Esophagus squamous epithelium (tissue), 5 donors: ENCODE data around the gene FAM168A. TPM values are rescaled to one million over a fixed set of nuclear protein-coding genes. Genes with fewer than 3 reads are reported as not detected.
A peak's percentile ranks its signal among the peaks of the same experiment; 100 is the strongest.

ENCODE experiments used
- DNase-seq: peaks from one replicate; lab custom pipeline; 2025; lab: John Stamatoyannopoulos, UW
- H3K27ac ChIP-seq, 4 donors: fragments of 200-600 bp; sonication (generic); one replicate each; pipeline ENCODE4 v1.5.1; 2016 to 2019; ENCODE audit warnings: mild to moderate bottlenecking in 1 of 4
- H3K27me3 ChIP-seq, 4 donors: fragments of 200-600 bp; sonication (generic); 1 replicate in 3 of 4; 2 replicates in 1 of 4; pipeline versions ENCODE4 v1.5.1 to v1.6.0; 2017 to 2021; ENCODE audit warnings: antibody characterized with exemption in 1 of 4
- H3K36me3 ChIP-seq, 3 donors: fragments of 200-600 bp; sonication (generic); one replicate each; pipeline ENCODE4 v1.5.1; 2016 to 2019
- H3K4me1 ChIP-seq, 3 donors: fragments of 200-600 bp; sonication (generic); one replicate each; pipeline ENCODE4 v1.5.1; 2017 to 2019
- H3K4me3 ChIP-seq, 4 donors: fragments of 200-600 bp; sonication (generic); 1 replicate in 3 of 4; 2 replicates in 1 of 4; pipeline ENCODE4 v1.5.1; 2016 to 2019; ENCODE audit warnings: mild to moderate bottlenecking in 2 of 4, moderate library complexity in 1 of 4
- H3K9me3 ChIP-seq, 3 donors: fragments of 200-600 bp; sonication (generic); one replicate each; pipeline ENCODE4 v1.5.1; 2016 to 2019
- POLR2A ChIP-seq, 4 donors: fragments of 450-650 bp; IDR thresholded peaks; one replicate each; pipeline ENCODE4 v1.6.1; 2017; ENCODE audit warnings: antibody characterized with exemption in 4 of 4, mild to moderate bottlenecking in 4 of 4, moderate library complexity in 3 of 4
- WGBS, 2 donors: methylation state at CpG; one replicate each; pipeline ENCODE4 v1.1.5; 2018; 5-methylcytosine and 5-hydroxymethylcytosine counted together
- intact Hi-C: fragments of 100-400 bp; cut with DNase I; formaldehyde crosslinking; loops from one replicate; pipeline ENCODE4 v1.15.0; 2022
- total RNA-seq, 4 donors: library from RNA; depleted of rRNA; stranded (reverse); fragments of >200 nt; gene quantifications; one replicate each; pipeline ENCODE4 v1.1.0, GENCODE V29; 2016
- TF ChIP-seq, protein P1 (sequence below), 6 experiments: fragments of 450-650 bp in 4 of 6; fragments of 200-600 bp in 2 of 6; sonication (generic) in 2 of 6; IDR thresholded peaks; one replicate each; pipeline ENCODE4 v1.5.1; 2016 to 2019; ENCODE audit warnings: antibody characterized with exemption in 6 of 6, mild to moderate bottlenecking in 4 of 6, moderate library complexity in 4 of 6
- donor health status: DM: yes; HTN: yes; CAD: no.

The FAM168A gene, protein sequence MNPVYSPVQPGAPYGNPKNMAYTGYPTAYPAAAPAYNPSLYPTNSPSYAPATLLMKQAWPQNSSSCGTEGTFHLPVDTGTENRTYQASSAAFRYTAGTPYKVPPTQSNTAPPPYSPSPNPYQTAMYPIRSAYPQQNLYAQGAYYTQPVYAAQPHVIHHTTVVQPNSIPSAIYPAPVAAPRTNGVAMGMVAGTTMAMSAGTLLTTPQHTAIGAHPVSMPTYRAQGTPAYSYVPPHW
- total RNA-seq, result 10 to 100 TPM in 2 of 4 donors, 1 to 10 TPM in 2; 7.0 to 15.5 (median 12.3) TPM

DNA sequence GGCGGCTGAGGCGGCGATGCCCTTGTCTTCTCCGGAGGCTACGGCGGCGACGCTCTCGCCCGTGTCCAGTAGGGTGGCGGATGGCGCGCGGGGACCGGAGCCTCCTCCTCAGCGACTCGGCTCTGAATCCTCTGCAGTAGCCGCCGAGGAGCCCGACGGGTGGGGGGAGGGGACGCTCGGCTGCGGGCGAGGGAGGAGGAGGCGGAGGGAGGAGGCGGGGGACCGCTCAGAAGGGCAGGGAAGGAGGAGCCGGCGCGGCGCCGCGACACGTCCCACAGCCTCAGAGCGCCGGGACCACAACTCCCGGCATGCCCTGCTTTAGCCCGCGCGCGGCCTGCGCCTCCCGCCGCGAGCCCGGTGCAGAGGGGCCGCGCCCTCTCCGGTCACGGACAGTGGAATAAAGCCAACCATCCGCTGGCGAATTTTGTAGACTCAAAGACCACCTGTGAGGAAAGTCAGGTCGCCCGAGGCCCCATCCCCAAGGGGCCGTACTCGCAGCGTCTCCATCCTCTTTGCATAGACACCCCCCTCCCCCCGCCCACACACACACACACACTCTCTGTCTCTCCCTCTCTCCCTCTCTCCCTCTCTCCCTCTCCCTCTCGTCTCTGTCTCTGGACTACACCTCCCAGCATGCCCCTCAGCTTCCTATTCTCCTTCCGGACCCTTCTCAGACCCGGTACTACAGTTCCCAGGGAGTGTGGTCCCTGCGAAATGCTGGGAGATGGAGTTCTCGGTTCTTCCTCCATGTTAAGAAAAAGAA, at the start of gene FAM168A:
FAM168A (minus strand) TSS at position 157 of the 763 bp plus-strand sequence. CDS start 129,638 bp downstream, outside the sequence.
- peak; percentile 73 for DNase-seq
- Histone ChIP-seq H3K27ac (peak within 1 kb of the TSS; percentile 71 to 93 (median 90)), H3K4me3 (peak within 1 kb of the TSS; percentile 65 to 97 (median 92)), H3K27me3 (no peaks in the 10 kb centered on the region), H3K9me3 (no peaks in the 10 kb centered on the region), H3K4me1 (peaks cover 8 to 33% (median 16%) of the 10 kb centered on the region in 3 donors), H3K36me3 (no peaks in the 10 kb centered on the region)
- peak in 2 of 4 donors; percentile 14 to 63 for TF ChIP-seq POLR2A (IDR thresholded peaks at IDR 0.05)
- TF ChIP-seq, protein P1, sequence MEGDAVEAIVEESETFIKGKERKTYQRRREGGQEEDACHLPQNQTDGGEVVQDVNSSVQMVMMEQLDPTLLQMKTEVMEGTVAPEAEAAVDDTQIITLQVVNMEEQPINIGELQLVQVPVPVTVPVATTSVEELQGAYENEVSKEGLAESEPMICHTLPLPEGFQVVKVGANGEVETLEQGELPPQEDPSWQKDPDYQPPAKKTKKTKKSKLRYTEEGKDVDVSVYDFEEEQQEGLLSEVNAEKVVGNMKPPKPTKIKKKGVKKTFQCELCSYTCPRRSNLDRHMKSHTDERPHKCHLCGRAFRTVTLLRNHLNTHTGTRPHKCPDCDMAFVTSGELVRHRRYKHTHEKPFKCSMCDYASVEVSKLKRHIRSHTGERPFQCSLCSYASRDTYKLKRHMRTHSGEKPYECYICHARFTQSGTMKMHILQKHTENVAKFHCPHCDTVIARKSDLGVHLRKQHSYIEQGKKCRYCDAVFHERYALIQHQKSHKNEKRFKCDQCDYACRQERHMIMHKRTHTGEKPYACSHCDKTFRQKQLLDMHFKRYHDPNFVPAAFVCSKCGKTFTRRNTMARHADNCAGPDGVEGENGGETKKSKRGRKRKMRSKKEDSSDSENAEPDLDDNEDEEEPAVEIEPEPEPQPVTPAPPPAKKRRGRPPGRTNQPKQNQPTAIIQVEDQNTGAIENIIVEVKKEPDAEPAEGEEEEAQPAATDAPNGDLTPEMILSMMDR (IDR thresholded peaks at IDR 0.05), result peak in 3 of 6 experiments; percentile 36 to 47 (median 37)
- intact Hi-C loops, result no loop called here
- 0% methylated on average over 4 to 12 of the region's 64 CpGs for WGBS, 2 donors

DNA sequence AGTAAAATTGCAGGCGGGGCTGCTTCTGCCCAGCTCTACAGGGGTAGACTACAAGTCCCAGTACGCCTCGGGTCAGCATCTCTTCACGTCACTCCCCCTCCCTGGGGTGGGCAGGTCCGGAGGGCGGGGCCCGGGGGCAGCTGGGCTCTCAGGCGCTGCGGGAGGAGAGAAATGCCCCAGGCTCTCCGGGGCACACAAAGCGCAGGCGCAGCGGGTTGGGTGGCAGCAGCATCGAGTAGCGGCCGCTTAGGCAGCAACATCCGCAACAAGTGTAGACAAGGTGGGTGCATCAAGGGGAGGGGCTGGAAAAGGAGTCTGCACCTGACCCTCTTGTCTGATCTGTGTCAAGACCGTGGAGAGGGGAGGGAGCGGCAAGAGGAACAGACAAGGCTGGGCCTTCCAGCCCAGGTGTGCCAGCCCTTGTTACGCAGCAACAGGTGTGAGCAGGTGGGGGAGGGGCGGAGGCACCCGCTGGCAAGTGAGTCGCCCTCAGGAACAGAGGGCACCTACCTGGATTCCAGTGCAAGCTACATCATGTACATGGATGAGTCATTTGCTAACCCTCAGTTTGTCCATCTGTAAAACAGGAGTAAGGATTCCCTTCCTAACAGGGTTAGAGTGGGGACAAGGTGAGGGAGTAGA, 49.7 kb upstream of the FAM168A start:
- peak overlapping the region in 3 of 4 donors; percentile 28 to 59 (median 30) for H3K4me3 ChIP-seq
- peaks cover 8 to 16% (median 9%) of the 10 kb centered on the region in 3 donors for H3K4me1 ChIP-seq
- 11 to 14% methylated on average over 10 to 17 of the region's 23 CpGs for WGBS, 2 donors
- peaks cover 0 to 38% (median 0%) of the 10 kb centered on the region in 4 donors for H3K27me3 ChIP-seq
- peak in 1 of 4 donors; percentile 25 for TF ChIP-seq POLR2A (IDR thresholded peaks at IDR 0.05)
- TF ChIP-seq, protein P1 (IDR thresholded peaks at IDR 0.05), result no peak
- H3K36me3 ChIP-seq, result no peaks in the 10 kb centered on the region
- peak overlapping the region in 1 of 4 donors; percentile 28 for H3K27ac ChIP-seq
- peak; percentile 56 for DNase-seq
- intact Hi-C loops, result no loop called here
- no peaks in the 10 kb centered on the region for H3K9me3 ChIP-seq

DNA sequence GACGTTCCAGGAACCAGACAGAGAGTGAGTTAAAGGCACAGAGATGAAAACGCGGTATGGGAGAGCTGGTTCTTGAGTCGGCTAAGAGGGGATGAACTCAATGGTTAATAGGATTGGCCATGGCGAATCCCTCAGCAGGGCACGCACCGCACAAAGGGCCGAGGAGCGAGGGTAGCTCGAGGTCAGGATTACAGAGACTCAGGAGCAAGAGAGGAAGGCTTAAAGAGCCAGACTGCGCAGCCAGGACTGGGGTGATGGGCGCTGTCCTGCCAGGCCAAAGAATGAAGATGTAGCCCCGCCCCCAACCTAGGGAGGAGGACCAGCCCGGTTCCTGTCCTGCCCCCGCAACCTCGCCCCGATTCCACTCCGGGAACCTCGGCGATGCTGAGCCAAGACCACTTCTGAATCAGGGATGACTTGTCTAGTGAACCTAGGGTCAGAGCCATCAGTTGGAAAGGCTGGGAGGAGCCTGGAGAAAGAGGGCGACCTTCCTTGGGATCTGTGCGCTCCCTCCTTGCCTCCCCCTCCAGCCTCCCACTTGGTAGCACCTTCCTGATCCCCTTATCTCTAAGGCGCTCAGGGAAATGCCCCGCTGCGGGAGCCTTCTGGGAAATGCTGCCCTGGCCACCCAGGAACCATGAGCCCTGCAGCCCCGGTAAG, 48.2 kb upstream of the FAM168A start, which contains the start of gene PLEKHB1:
PLEKHB1 (plus strand) TSS at position 610 of the 660 bp plus-strand sequence; CDS start at position 638, 28 bp downstream.
- Histone ChIP-seq H3K36me3 (no peaks in the 10 kb centered on the region), H3K9me3 (no peaks in the 10 kb centered on the region), H3K4me1 (peaks cover 8 to 16% (median 9%) of the 10 kb centered on the region in 3 donors), H3K27ac (no peak within 1 kb of the TSS), H3K4me3 (peak within 1 kb of the TSS in 3 of 4 donors; percentile 28 to 59 (median 30)), H3K27me3 (peaks cover 0 to 48% (median 0%) of the 10 kb centered on the region in 4 donors)
- intact Hi-C loops, result no loop called here
- TF ChIP-seq, protein P1 (IDR thresholded peaks at IDR 0.05), result no peak
- no peak for TF ChIP-seq POLR2A (IDR thresholded peaks at IDR 0.05)
- DNase-seq, result no peak
- 37 to 61% methylated on average over 18 to 19 of the region's 26 CpGs for WGBS, 2 donors

DNA sequence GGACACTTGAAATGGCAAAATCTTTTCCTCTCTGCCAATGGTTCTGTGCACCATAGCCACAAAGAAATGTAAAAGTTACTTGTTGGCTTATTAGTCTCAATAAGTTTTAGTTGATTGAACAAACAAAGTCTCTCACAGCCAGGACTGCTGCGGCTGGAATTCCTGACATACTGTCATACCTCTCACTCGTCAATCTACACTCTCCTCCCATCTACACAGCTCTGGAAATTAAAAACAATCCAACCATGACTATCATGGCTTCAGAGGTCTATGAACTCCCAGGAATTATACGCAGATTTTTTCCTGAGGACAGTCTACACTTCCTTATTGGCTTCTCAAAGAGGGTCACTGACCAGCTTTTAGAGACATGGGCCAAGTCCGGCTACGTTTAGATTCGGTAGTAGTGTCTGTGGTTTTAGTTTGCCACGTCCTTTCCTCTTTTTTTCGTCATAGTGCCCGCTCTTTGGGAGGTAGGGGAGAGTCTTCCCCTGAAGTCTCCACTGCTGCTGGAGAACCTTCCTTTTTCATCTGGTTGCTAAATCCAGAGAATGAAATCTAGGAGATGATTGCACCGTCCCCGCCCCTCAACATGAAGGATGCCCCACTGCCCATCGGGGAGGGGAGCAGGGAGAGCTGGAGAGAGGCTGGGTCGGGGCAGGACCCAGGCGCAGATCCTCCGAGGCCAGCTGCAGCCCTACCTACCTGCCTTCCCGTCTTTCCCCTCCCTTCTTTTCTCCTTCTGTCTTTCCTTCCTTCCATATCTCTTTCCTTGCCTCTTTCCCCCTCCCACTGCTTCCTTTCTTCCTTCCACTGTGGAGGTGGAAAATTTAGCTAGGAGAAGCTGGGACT, 47.4 kb upstream of the FAM168A start:
- Histone ChIP-seq H3K27ac (no peak overlapping the region), H3K4me3 (no peak overlapping the region), H3K27me3 (peaks cover 0 to 50% (median 0%) of the 10 kb centered on the region in 4 donors), H3K9me3 (no peaks in the 10 kb centered on the region), H3K36me3 (no peaks in the 10 kb centered on the region), H3K4me1 (peaks cover 8 to 16% (median 9%) of the 10 kb centered on the region in 3 donors)
- no peak for TF ChIP-seq POLR2A (IDR thresholded peaks at IDR 0.05)
- TF ChIP-seq, protein P1 (IDR thresholded peaks at IDR 0.05), result no peak
- no peak for DNase-seq
- 53 to 56% methylated on average over 15 to 16 of the region's 16 CpGs for WGBS, 2 donors
- intact Hi-C loops, result no loop called here
